ENCODE results near the gene TBC1D16. TPM values are rescaled to one million over a fixed set of nuclear protein-coding genes. Genes with fewer than 3 reads are reported as not detected.

The TBC1D16 gene
- total RNA-seq, 1 donor from 2014 or later = 16.3 TPM

DNA sequence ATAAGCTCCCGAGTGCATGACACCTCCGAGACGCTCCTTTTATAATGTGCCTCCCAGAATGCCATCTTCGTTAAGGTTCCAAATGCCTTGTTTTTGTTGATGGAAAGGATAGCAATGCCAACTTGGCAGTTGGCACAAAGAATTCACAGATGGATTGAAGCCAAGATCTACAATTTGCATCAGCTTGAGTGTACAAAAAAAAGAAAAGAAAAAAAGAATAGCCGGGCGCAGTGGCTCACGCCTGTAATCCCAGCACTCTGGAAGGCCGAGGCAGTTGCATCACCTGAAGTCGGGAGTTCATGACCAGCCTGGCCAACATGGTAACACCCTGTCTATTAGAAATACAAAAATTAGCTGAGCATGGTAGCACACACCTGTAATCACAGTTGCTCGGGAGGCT, 7.6 kb downstream of the TBC1D16 start:
- no peak for FAIRE-seq
- DNase-seq (ENCODE audit: low spot score in 2 of 2) = no peak

DNA sequence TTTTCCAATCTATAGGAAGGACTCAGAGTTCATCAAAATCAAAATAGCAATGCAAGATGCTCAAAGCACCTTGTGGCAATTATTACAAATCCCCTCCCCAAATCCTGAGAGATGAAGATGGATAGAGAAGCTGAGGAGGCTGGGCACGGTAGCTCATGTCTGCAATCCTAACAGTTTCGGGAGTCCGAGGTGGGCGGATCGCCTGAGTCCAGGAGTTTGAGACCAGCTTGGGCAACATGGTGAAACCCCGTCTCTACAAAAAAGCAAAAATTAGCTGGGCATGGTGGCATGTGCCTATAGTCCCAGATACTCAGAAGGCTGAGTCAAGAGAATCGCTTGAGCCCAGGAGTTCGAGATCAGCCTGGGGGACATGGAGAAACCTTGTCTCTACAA, 8.6 kb downstream of the TBC1D16 start:
- FAIRE-seq (no peak), DNase-seq (ENCODE audit: low spot score in 2 of 2) (no peak)

DNA sequence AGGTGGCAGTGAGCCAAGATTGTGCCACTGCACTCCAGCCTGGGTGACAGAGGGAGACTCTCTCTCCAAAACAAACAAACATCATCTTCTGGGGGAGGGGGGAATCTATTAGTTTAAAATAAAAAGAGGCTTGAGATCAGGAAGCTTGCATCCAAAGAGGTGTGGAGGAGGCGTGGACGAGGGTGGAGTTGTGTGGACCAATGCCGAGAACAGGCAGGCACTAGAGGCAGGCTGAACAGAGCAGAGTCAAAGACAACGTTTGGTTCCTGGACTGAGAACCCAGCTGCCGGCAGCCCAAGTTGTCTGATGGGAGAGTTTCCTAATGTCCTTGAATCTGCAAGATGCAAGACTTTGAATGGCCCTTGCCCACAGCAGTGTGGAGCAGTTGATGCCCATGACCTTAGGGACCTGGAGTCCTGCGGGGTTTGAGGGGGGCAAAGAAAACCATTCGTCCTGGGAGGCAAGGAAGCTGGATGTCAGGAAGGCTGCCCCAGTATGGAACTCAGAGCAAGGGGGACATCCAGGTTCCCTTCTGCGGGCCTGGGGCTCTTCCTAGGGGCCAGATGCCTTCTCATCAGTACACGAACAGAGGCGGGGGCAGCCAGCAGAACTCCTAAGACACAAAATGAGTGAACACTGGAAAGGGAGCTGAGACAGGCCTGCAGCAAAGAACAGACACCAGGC, 9.2 kb downstream of the TBC1D16 start:
- FAIRE-seq (no peak), DNase-seq (ENCODE audit: low spot score in 2 of 2) (no peak)

- FAIRE-seq (no peak), DNase-seq (ENCODE audit: low spot score in 2 of 2) (no peak)
Observed at GRCh38 chr17:80025796-80026195, 9.9 kb downstream of the TBC1D16 start.

GRCh38 chr17:80025140-80025539, 10.5 kb downstream of the TBC1D16 start:
- no peak for FAIRE-seq
- peak in 1 of 2 donors; percentile 22 for DNase-seq (ENCODE audit: low spot score in 2 of 2)

- DNase-seq (ENCODE audit: low spot score in 2 of 2) (no peak), FAIRE-seq (no peak)
Observed at GRCh38 chr17:80024206-80024972, 11.3 kb downstream of the TBC1D16 start.

DNA sequence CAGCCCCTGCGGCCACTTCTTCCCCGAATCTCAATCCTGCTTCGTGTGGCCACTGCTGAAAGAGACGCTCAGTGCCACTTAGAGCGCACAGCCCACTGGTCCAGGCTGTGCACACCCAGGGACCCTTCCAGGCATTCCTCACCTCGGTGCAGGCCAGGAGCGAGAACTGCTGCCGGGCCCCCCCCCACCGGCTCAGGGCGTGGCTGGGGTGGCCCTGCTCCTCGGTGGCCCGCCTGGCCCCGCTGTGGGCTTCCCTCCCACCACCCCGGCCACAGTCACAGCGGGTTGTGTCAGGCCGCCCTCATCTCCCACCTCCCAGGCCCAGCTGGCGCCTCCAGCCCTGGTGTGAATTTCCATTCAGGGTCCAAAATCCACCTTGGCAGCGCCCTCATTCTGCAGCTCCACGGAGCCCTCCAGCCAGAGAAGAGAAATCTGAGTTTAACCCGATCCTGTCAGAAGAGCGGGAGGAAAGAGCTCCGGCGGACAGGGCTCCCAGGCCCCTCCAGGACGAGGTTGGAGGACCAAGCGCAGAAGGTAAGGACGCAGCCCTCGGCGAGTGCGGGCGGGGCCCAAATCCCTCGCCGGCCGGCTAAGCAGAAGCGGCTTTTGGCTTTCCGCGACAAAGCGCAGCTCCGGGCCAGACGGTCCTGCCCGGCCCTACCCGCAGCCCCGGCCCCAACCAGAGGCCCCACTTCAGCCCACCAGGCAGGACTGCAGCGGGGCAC, 12.0 kb downstream of the TBC1D16 start:
- DNase-seq (ENCODE audit: low spot score in 2 of 2) (no peak), FAIRE-seq (no peak)

- DNase-seq (ENCODE audit: low spot score in 2 of 2) = no peak
- no peak for FAIRE-seq
Observed at GRCh38 chr17:80021600-80021999, 14.1 kb downstream of the TBC1D16 start.

- FAIRE-seq = no peak
- DNase-seq (ENCODE audit: low spot score in 2 of 2) = no peak
Observed at GRCh38 chr17:80018917-80019651, 16.6 kb downstream of the TBC1D16 start.

- FAIRE-seq (no peak), DNase-seq (ENCODE audit: low spot score in 2 of 2) (no peak)
Observed at GRCh38 chr17:80017226-80018010, 18.3 kb downstream of the TBC1D16 start.

GRCh38 chr17:80012765-80013741, 22.6 kb downstream of the TBC1D16 start:
- no peak for DNase-seq (ENCODE audit: low spot score in 2 of 2)
- no peak for FAIRE-seq

GRCh38 chr17:80011989-80012555, 23.6 kb downstream of the TBC1D16 start:
- no peak for FAIRE-seq

GRCh38 chr17:80010283-80010858, 25.3 kb downstream of the TBC1D16 start:
- FAIRE-seq (no peak), DNase-seq (ENCODE audit: low spot score in 2 of 2) (no peak)

More at GRCh38 chr17:80011989-80012555, 23.6 kb downstream of the TBC1D16 start:
- no peak for DNase-seq (ENCODE audit: low spot score in 2 of 2)

- no peak for DNase-seq (ENCODE audit: low spot score in 2 of 2)
- FAIRE-seq = no peak
Observed at GRCh38 chr17:80009391-80010282, 26.0 kb downstream of the TBC1D16 start.

- no peak for FAIRE-seq
- no peak for DNase-seq (ENCODE audit: low spot score in 2 of 2)
Observed at GRCh38 chr17:80008848-80009247, 26.8 kb downstream of the TBC1D16 start.

DNA sequence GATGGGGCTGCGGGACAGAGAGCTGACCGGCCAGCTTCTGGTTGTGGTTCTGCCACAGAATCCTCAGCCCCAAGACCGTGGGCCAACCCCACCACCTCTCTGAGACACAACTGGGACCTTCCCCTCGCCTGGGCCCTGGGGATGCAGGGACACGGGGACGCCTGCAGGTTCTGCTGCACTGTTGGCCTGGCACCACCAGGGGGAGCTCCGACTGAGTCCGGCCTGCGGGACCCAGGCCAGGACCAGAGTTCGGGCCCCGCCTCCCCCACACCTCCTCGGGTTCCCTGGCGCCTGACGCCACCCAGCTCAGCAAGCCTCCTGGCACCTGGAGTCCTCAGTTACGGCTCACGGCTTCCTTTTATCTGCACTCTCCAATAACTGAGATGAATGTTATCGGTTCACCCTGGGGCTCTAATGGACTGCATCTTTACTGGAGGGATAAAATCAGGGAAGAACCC, 27.3 kb downstream of the TBC1D16 start:
- no peak for FAIRE-seq
- peak; percentile 66 to 85 for DNase-seq (ENCODE audit: low spot score in 2 of 2)

DNA sequence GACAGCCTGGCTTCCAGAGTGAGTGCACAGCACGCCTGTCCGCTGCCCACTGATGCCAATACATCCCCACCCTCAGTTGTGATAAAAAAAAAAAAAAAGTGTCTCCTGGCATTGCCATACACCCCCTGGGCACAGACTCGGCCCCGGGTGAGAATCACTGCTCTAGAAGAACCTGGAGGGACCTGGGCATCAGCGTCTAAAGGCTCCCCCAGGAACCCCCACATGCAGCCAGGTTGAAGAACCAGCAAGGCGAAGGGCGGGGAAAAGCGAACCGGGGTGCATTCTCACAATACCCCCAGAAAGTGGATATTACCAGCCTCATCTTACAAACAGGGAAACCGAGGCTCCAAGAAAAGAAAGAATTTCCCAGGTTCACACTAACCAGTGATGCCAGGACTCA, 27.7 kb downstream of the TBC1D16 start:
- no peak for FAIRE-seq
- DNase-seq (ENCODE audit: low spot score in 2 of 2) = no peak

Data from frontal cortex (tissue), 4 donors.